Stomach (tissue), 9 donors: ENCODE results near the gene CELA3A. TPM values are rescaled to one million over a fixed set of nuclear protein-coding genes. Genes with fewer than 3 reads are reported as not detected.

ENCODE experiments used
- DNase-seq, 2 donors: peaks; one replicate each; pipeline versions ENCODE4 v3.0.0 to v3.0.0-alpha.2; 2013 to 2019
- H3K27ac ChIP-seq, 5 donors: fragments of 200-600 bp in 4 of 5; sonication (generic) in 4 of 5; one replicate each; pipeline ENCODE4 v1.5.1; 2013 to 2019; ENCODE audit warnings: mild to moderate bottlenecking in 1 of 5, moderate library complexity in 1 of 5
- H3K27me3 ChIP-seq, 3 donors: fragments of 200-600 bp; sonication (generic); one replicate each; pipeline ENCODE4 v1.5.1; 2017 to 2019; ENCODE audit warnings: mixed run types in 1 of 3
- H3K36me3 ChIP-seq, 4 donors: fragments of 200-600 bp; sonication (generic); 1 replicate in 3 of 4; 2 replicates in 1 of 4; pipeline ENCODE4 v1.5.1; 2016 to 2019
- H3K4me1 ChIP-seq, 4 donors: fragments of 200-600 bp; sonication (generic); one replicate each; pipeline ENCODE4 v1.5.1; 2016 to 2019
- H3K4me3 ChIP-seq, 4 donors: fragments of 200-600 bp; sonication (generic) in 3 of 4; one replicate each; pipeline ENCODE4 v1.5.1; 2016 to 2019; ENCODE audit warnings: mild to moderate bottlenecking in 1 of 4
- H3K9me3 ChIP-seq, 4 donors: fragments of 200-600 bp; sonication (generic); one replicate each; pipeline ENCODE4 v1.5.1; 2016 to 2019
- CTCF ChIP-seq, 7 experiments: fragments of 450-650 bp in 4 of 7; fragments of 200-600 bp in 3 of 7; sonication (generic) in 3 of 7; IDR thresholded peaks; one replicate each; pipeline ENCODE4 v1.5.1; 2016 to 2019; ENCODE audit warnings: antibody characterized with exemption in 7 of 7, control low read depth in 2 of 7, mild to moderate bottlenecking in 1 of 7
- EP300 ChIP-seq: sonication (generic); formaldehyde crosslinking; IDR thresholded peaks from one replicate; pipeline ENCODE4 v1.6.1; 2017; ENCODE audit warnings: antibody characterized with exemption
- POLR2A ChIP-seq, 4 donors: fragments of 450-650 bp; IDR thresholded peaks; one replicate each; pipeline ENCODE4 v1.6.1; 2016; ENCODE audit warnings: antibody characterized with exemption in 4 of 4, control low read depth in 2 of 4, mild to moderate bottlenecking in 1 of 4, moderate library complexity in 1 of 4
- POLR2AphosphoS5 ChIP-seq, 3 donors: sonication (generic); formaldehyde crosslinking; IDR thresholded peaks; one replicate each; pipeline ENCODE4 v1.6.1; 2016; ENCODE audit warnings: antibody characterized with exemption in 3 of 3
- WGBS, 5 donors: extraction: QIAGEN DNeasy Blood & Tissue Kit in 3 of 5; methylation state at CpG; one replicate each; pipeline versions ENCODE4 v1.1.5 to v1.1.7; 2013 to 2018; 5-methylcytosine and 5-hydroxymethylcytosine counted together
- intact Hi-C: fragments of 100-400 bp; cut with DNase I; formaldehyde crosslinking; loops from one replicate; pipeline ENCODE4 v1.15.1; 2023; ENCODE audit warnings: low total_unique reads
- polyA plus RNA-seq, 3 donors: library from polyadenylated mRNA; stranded (reverse); fragments of 200-250 nt; gene quantifications; one replicate each; pipeline ENCODE4 v1.2.3, GENCODE V29; 2013
- total RNA-seq, 5 donors: library from RNA; depleted of rRNA; stranded (reverse); fragments of >200 nt; gene quantifications; one replicate each; pipeline versions ENCODE4 v1.1.0 to v1.2.3, GENCODE V29; 2014 to 2016
- donor health status: healthy with polysubstance abuse.
- donor health status: Bipolar disorder and iron deficiency.
- donor health status: healthy.

CELA3A gene
- total and polyA plus RNA-seq, 8 donors, result 3.6 to 62.9 (median 17.2) TPM; not detected in 3

- TF ChIP-seq CTCF (IDR thresholded peaks at IDR 0.05), result no peak
- TF ChIP-seq POLR2AphosphoS5 (IDR thresholded peaks at IDR 0.05), result no peak
- TF ChIP-seq POLR2A (IDR thresholded peaks at IDR 0.05), result no peak
- no peak for TF ChIP-seq EP300
- Histone ChIP-seq H3K9me3 (no peaks in the 10 kb centered on the region), H3K4me3 (no peak overlapping the region), H3K27ac (peak overlapping the region in 3 of 5 donors; percentile 29 to 42 (median 40)), H3K27me3 (no peaks in the 10 kb centered on the region), H3K4me1 (peaks cover 21 to 45% (median 33%) of the 10 kb centered on the region in 4 donors), H3K36me3 (no peaks in the 10 kb centered on the region)
- DNase-seq, result peak in 1 of 2 donors; percentile 65
- 54 to 64% (median 59%) methylated on average over 3 of the region's 3 CpGs for WGBS, 5 donors
- intact Hi-C loops, result no loop called here
Measured at GRCh38 chr1:22044690-22045420, 43.4 kb downstream of the CELA3A start.

- Histone ChIP-seq H3K9me3 (no peaks in the 10 kb centered on the region), H3K27ac (no peak overlapping the region), H3K4me3 (no peak overlapping the region), H3K4me1 (peaks cover 12 to 36% (median 25%) of the 10 kb centered on the region in 4 donors), H3K36me3 (no peaks in the 10 kb centered on the region), H3K27me3 (no peaks in the 10 kb centered on the region)
- intact Hi-C loops, result no loop called here
- WGBS, 5 donors, result 52 to 63% (median 61%) methylated on average over 2 of the region's 2 CpGs
- no peak for TF ChIP-seq POLR2A (IDR thresholded peaks at IDR 0.05)
- TF ChIP-seq EP300, result no peak
- DNase-seq, result no peak
Measured at GRCh38 chr1:22045604-22046228, 44.3 kb downstream of the CELA3A start.

GRCh38 chr1:22048351-22049192 is 47.1 kb downstream of the CELA3A start:
- Histone ChIP-seq H3K4me1 (peaks cover 11 to 22% (median 15%) of the 10 kb centered on the region in 4 donors), H3K9me3 (no peaks in the 10 kb centered on the region), H3K36me3 (no peaks in the 10 kb centered on the region), H3K27me3 (no peaks in the 10 kb centered on the region), H3K4me3 (no peak overlapping the region), H3K27ac (no peak overlapping the region)
- no peak for TF ChIP-seq CTCF (IDR thresholded peaks at IDR 0.05)
- TF ChIP-seq EP300, result no peak
- TF ChIP-seq POLR2A (IDR thresholded peaks at IDR 0.05), result no peak
- no peak for TF ChIP-seq POLR2AphosphoS5 (IDR thresholded peaks at IDR 0.05)
- intact Hi-C loops, result no loop called here
- 68 to 73% (median 71%) methylated on average over 8 of the region's 8 CpGs for WGBS, 5 donors
- DNase-seq, result no peak

GRCh38 chr1:22050330-22050729 is 48.9 kb downstream of the CELA3A start:
- peaks cover 4 to 24% (median 16%) of the 10 kb centered on the region in 4 donors for H3K4me1 ChIP-seq
- intact Hi-C loops, result no loop called here
- no peak overlapping the region for H3K4me3 ChIP-seq
- H3K36me3 ChIP-seq, result no peaks in the 10 kb centered on the region
- H3K27me3 ChIP-seq, result no peaks in the 10 kb centered on the region
- TF ChIP-seq POLR2A (IDR thresholded peaks at IDR 0.05), result no peak
- no peak for TF ChIP-seq POLR2AphosphoS5 (IDR thresholded peaks at IDR 0.05)
- TF ChIP-seq CTCF (IDR thresholded peaks at IDR 0.05), result no peak
- no peak for TF ChIP-seq EP300
- no peak for DNase-seq
- no peaks in the 10 kb centered on the region for H3K9me3 ChIP-seq
- WGBS, 5 donors, result 96 to 100% (median 98%) methylated on average over 3 of the region's 3 CpGs
- no peak overlapping the region for H3K27ac ChIP-seq
